OCI-LY7 (cell line): ENCODE results near the gene UBTD1. TPM values are rescaled to one million over a fixed set of nuclear protein-coding genes. Genes with fewer than 3 reads are reported as not detected.

ENCODE experiments used
- BruUV-seq: library from RNA; stranded (reverse); fragments of 400-500 nt; replicated peaks from 2 replicates; lab custom pipeline; 2021; lab: Mats Ljungman, UMichigan
- CTCF ChIA-PET: fragments of 300-600 bp; sonication (Branson Sonifier 250); formaldehyde crosslinking; loops from one replicate; lab custom pipeline; 2022; ENCODE audit warnings: antibody characterized with exemption; ENCODE audit not compliant: unreplicated experiment; lab: Charles Lee
- POLR2A ChIA-PET: fragments of 300-600 bp; sonication (Branson Sonifier 250); formaldehyde crosslinking; loops from one replicate; lab custom pipeline; 2022; ENCODE audit warnings: antibody characterized with exemption; lab: Charles Lee
- DNase-seq: peaks from one replicate; pipeline ENCODE4 v3.0.0-alpha.2; 2015; ENCODE audit warnings: low spot score
- H2AFZ ChIP-seq: fragments of 200-600 bp; sonication (generic), shearing (Covaris generic); 2 replicates; pipeline ENCODE4 v1.6.1; 2014; ENCODE audit warnings: mild to moderate bottlenecking, antibody characterized with exemption, low read length, moderate library complexity
- H3K27ac ChIP-seq: fragments of 200-600 bp; sonication (generic); 2 replicates; pipeline ENCODE4 v1.5.1; 2014; ENCODE audit warnings: mixed run types, low read depth, mild to moderate bottlenecking, moderate library complexity, low read length, inconsistent platforms; ENCODE audit not compliant: poor library complexity, severe bottlenecking
- H3K36me3 ChIP-seq: fragments of 200-600 bp; sonication (generic); 2 replicates; pipeline ENCODE4 v1.6.1; 2014; ENCODE audit warnings: mild to moderate bottlenecking, antibody characterized with exemption, low read length, moderate library complexity, mixed read lengths; ENCODE audit not compliant: insufficient read depth
- H3K4me1 ChIP-seq: fragments of 200-600 bp; sonication (generic); 2 replicates; pipeline ENCODE4 v1.5.1; 2014; ENCODE audit warnings: mild to moderate bottlenecking, low read length; ENCODE audit not compliant: insufficient read depth, poor library complexity, severe bottlenecking
- H3K4me2 ChIP-seq: fragments of 200-600 bp; sonication (generic); 2 replicates; pipeline ENCODE4 v1.6.1; 2014; ENCODE audit warnings: mild to moderate bottlenecking, low read length
- H3K4me3 ChIP-seq: fragments of 200-600 bp; sonication (generic); 2 replicates; pipeline ENCODE4 v1.5.1; 2014; ENCODE audit warnings: mild to moderate bottlenecking, low read depth, low read length; ENCODE audit not compliant: poor library complexity, severe bottlenecking
- H3K79me2 ChIP-seq: fragments of 200-600 bp; sonication (generic); 2 replicates; pipeline ENCODE4 v1.6.1; 2016; ENCODE audit warnings: low read depth, mild to moderate bottlenecking, low read length, moderate library complexity, mixed read lengths; ENCODE audit not compliant: insufficient read depth
- H3K9me2 ChIP-seq: fragments of 200-600 bp; sonication (generic); 2 replicates; pipeline ENCODE4 v1.6.1; 2016; ENCODE audit warnings: mild to moderate bottlenecking, low read length, mixed read lengths; ENCODE audit not compliant: insufficient read depth
- H3K9me3 ChIP-seq: fragments of 200-600 bp; sonication (generic); 2 replicates; pipeline ENCODE4 v1.6.1; 2014; ENCODE audit warnings: mild to moderate bottlenecking, mixed run types, low read length, mixed read lengths
- H4K20me1 ChIP-seq: fragments of 200-600 bp; sonication (generic); 2 replicates; pipeline ENCODE4 v1.6.1; 2014; ENCODE audit warnings: mild to moderate bottlenecking, antibody characterized with exemption, low read length, moderate library complexity, mixed read lengths; ENCODE audit not compliant: insufficient read depth
- EZH2phosphoT487 ChIP-seq: fragments of 200-600 bp; sonication (generic); IDR thresholded peaks from 2 replicates; pipeline ENCODE4 v1.6.1; 2018; ENCODE audit warnings: low read depth, borderline replicate concordance, mild to moderate bottlenecking, mixed run types, antibody characterized with exemption, low read length, moderate library complexity, mixed read lengths
- intact Hi-C: fragments of 100-400 bp; cut with micrococcal nuclease; formaldehyde crosslinking; loops from one replicate; pipeline ENCODE4 v1.10.0; 2022; ENCODE audit not compliant: unreplicated experiment
- total RNA-seq, 2 experiments: library from RNA; depleted of rRNA in 1 of 2; stranded (reverse); fragments of >200 nt in 1 of 2; shearing (Covaris generic) in 1 of 2; gene quantifications; 2 replicates each; pipeline ENCODE4 v1.2.3, GENCODE V29; 2014 to 2022
- TF ChIP-seq, protein P1 (sequence below): fragments of 200-600 bp; sonication (generic); conservative IDR thresholded peaks from 2 replicates; pipeline ENCODE4 v1.5.1; 2014; ENCODE audit warnings: mild to moderate bottlenecking, antibody characterized with exemption, low read length, moderate library complexity, mixed read lengths

Gene UBTD1
- total RNA-seq, 2 experiments from 2014 or later: 1.4 to 2.2 TPM

DNA sequence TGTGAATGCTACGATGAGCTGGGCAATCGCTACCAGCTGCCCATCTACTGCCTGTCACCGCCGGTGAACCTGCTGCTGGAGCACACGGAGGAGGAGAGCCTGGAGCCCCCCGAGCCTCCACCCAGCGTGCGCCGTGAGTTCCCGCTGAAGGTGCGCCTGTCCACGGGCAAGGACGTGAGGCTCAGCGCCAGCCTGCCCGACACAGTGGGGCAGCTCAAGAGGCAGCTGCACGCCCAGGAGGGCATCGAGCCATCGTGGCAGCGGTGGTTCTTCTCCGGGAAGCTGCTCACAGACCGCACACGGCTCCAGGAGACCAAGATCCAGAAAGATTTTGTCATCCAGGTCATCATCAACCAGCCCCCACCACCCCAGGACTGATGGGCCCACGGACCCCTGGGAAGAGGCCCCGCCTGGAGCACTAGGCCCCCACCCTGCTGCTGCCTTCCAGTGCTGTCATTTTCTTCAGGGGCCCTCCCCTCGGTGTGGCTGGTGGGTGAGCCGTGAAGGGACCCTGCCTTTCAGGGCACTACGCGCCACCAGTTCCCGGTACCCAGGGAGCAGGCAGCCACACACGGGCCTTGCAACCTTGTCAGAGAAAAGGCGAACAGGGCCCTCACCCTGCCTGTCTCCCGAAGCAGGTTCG lies 71.5 kb downstream of the UBTD1 start:
- H3K4me1 ChIP-seq: no peaks in the 10 kb centered on the region
- H3K4me2 ChIP-seq: no peak overlapping the region
- H2AFZ ChIP-seq: no peak overlapping the region
- no peaks in the 10 kb centered on the region for H3K9me2 ChIP-seq
- no peaks in the 10 kb centered on the region for H3K9me3 ChIP-seq
- no peaks in the 10 kb centered on the region for H3K36me3 ChIP-seq
- H3K79me2 ChIP-seq: no peaks in the 10 kb centered on the region
- DNase-seq: no peak
- intact Hi-C loops: loop anchor here (5.0 kb wide), 1 partner anchor 162 kb away; no protein-coding TSS in a partner anchor
- no TSS peak for BruUV-seq
- H3K27ac ChIP-seq: no peak overlapping the region
- CTCF ChIA-PET: interaction anchor here (0.5 kb wide), 1 partner anchor 1175 kb away, joined by 3 read pairs; no protein-coding TSS in a partner anchor
- POLR2A ChIA-PET: no interaction called here
- TF ChIP-seq EZH2phosphoT487: no peak
- TF ChIP-seq, protein P1, sequence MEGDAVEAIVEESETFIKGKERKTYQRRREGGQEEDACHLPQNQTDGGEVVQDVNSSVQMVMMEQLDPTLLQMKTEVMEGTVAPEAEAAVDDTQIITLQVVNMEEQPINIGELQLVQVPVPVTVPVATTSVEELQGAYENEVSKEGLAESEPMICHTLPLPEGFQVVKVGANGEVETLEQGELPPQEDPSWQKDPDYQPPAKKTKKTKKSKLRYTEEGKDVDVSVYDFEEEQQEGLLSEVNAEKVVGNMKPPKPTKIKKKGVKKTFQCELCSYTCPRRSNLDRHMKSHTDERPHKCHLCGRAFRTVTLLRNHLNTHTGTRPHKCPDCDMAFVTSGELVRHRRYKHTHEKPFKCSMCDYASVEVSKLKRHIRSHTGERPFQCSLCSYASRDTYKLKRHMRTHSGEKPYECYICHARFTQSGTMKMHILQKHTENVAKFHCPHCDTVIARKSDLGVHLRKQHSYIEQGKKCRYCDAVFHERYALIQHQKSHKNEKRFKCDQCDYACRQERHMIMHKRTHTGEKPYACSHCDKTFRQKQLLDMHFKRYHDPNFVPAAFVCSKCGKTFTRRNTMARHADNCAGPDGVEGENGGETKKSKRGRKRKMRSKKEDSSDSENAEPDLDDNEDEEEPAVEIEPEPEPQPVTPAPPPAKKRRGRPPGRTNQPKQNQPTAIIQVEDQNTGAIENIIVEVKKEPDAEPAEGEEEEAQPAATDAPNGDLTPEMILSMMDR: no peak
- no peaks in the 10 kb centered on the region for H4K20me1 ChIP-seq
- H3K4me3 ChIP-seq: no peak overlapping the region

DNA sequence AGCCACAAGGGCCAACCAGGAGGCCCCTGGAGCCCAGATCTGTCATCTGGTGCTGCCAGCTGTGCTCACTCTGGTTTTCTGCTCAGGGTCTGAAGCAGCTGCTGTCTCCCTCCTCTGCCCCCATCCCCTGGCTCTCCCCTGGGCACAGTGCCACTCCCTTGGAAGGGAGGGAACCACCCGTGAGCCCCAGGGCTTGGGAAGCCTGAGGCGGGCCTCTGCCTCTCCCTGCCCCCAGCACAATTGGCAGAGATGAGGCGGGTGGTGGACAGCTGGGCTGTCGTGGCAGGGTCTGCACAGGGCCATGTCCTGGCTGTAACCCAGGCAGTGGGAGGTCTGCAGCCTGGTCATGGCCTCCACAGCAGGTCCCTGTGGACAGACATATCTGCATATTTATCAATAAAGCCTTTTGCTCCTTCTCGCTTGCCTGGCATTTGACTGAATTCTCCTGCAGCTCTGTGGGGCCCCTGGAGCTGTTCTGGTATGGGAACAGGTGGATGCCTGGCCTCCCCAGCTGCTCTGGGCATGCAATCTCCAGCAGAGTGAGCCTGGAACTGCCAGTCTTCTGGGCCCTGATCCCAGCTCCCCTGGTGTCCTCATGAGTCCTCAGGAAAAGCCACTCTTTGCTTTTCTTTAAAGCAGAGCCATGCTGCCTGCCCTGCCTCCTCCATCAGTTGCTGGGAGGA lies 72.2 kb downstream of the UBTD1 start:
- no TSS peak for BruUV-seq
- no peak for DNase-seq
- H4K20me1 ChIP-seq: no peaks in the 10 kb centered on the region
- no peaks in the 10 kb centered on the region for H3K79me2 ChIP-seq
- no peak for TF ChIP-seq EZH2phosphoT487
- TF ChIP-seq, protein P1: no peak
- H2AFZ ChIP-seq: no peak overlapping the region
- ChIA-PET POLR2A (no interaction called here), CTCF (interaction anchor here (1.5 kb wide), 1 partner anchor 42 kb away, joined by 5 read pairs; no protein-coding TSS in a partner anchor)
- intact Hi-C loops: loop anchor here (5.0 kb wide), 1 partner anchor 161 kb away; no protein-coding TSS in a partner anchor
- no peaks in the 10 kb centered on the region for H3K36me3 ChIP-seq
- no peak overlapping the region for H3K4me2 ChIP-seq
- no peaks in the 10 kb centered on the region for H3K9me3 ChIP-seq
- H3K27ac ChIP-seq: no peak overlapping the region
- no peaks in the 10 kb centered on the region for H3K9me2 ChIP-seq
- no peaks in the 10 kb centered on the region for H3K4me1 ChIP-seq
- no peak overlapping the region for H3K4me3 ChIP-seq
